Measurements from ENCODE around the gene CDK11B. TPM values are rescaled to one million over a fixed set of nuclear protein-coding genes. Genes with fewer than 3 reads are reported as not detected.
"Not testable (repeated sequence)": the region's sequence is repeated elsewhere in the genome, so short reads cannot be mapped to it uniquely, and the experiment has no call there.

Gene CDK11B
- total and polyA plus RNA-seq, 5 donors, result 18.8 to 27.0 (median 19.9) TPM

GRCh38 chr1:1599935-1600860 is 58.6 kb downstream of the CDK11B start, which contains the start of gene FNDC10:
TSS of gene FNDC10 (minus strand) at chr1:1600135. CDS start at chr1:1600015, 120 bp downstream.
- no peaks in the 10 kb centered on the region for H3K4me1 ChIP-seq (ENCODE audit: control insufficient read depth, insufficient read depth, low read length)
- peak within 1 kb of the TSS; percentile 52 for H3K4me3 ChIP-seq (ENCODE audit: low read length)
- no peaks in the 10 kb centered on the region for H3K27me3 ChIP-seq (ENCODE audit: control insufficient read depth, insufficient read depth)
- 3% methylated on average over 125 of the region's 125 CpGs for WGBS
- H3K9me3 ChIP-seq (ENCODE audit: control insufficient read depth, low read length), result no peaks in the 10 kb centered on the region
- intact Hi-C loops (cut with DNase I), result no loop called here
- DNase-seq (no peak), ATAC-seq (no peak)
- no peak within 1 kb of the TSS for H3K27ac ChIP-seq (ENCODE audit: low read length)

DNA sequence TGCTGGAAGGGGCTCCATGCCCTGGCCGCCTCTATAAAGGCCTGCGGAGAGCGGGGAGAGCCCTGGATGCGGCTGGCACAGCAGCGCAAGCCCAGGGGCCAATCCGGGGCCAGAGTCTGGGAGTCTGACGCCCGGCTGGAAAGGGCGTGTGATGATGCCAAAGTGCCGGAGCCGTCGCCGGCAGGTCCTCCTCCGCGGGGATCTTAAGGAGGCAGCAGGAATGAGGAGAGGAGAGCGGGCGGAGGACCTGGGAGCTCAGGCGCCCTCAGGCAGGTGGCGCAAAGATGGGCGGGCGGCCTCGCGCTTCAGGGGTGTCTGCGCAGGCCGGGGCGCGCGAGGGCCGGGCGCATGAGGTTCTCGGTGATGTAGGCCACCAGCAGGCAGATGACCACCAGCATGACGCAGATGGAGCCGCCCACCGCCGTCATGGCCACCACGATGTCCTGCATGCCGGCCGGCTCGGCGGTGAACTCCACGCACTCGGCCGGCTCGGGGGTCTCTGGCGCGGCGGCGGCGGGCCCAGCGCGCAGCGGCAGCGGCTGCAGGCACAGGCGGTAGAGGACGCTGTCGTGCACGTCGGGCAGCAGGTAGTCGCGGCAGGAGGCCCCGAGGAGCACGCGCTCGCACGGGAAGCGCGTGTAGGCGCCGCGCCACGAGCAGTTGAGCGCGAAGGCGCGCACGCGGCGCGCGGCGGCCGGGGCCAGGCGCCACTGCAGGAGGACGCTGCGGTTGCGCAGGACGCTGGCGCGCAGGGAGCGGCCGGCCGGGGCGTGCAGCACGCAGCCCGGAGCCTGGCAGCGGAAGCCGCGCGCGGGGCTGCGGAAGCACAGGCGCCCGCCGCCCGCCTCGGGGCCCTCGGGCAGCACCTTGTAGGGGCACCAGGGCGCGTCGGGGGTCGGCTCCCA is 59.5 kb downstream of the CDK11B start:
- intact Hi-C loops (cut with DNase I), result no loop called here
- no peaks in the 10 kb centered on the region for H3K9me3 ChIP-seq (ENCODE audit: control insufficient read depth, low read length)
- H3K27ac ChIP-seq (ENCODE audit: low read length), result no peak overlapping the region
- DNase-seq, result no peak
- H3K27me3 ChIP-seq (ENCODE audit: control insufficient read depth, insufficient read depth), result no peaks in the 10 kb centered on the region
- H3K4me3 ChIP-seq (ENCODE audit: low read length), result peak overlapping the region; percentile 52
- no peaks in the 10 kb centered on the region for H3K4me1 ChIP-seq (ENCODE audit: control insufficient read depth, insufficient read depth, low read length)
- no peak for ATAC-seq
- 9% methylated on average over 111 of the region's 111 CpGs for WGBS

GRCh38 chr1:1598720-1599029 is 60.1 kb downstream of the CDK11B start:
- H3K27ac ChIP-seq (ENCODE audit: low read length), result no peak overlapping the region
- no peaks in the 10 kb centered on the region for H3K27me3 ChIP-seq (ENCODE audit: control insufficient read depth, insufficient read depth)
- ATAC-seq (no peak), DNase-seq (no peak)
- no peaks in the 10 kb centered on the region for H3K9me3 ChIP-seq (ENCODE audit: control insufficient read depth, low read length)
- H3K4me1 ChIP-seq (ENCODE audit: control insufficient read depth, insufficient read depth, low read length), result no peaks in the 10 kb centered on the region
- 85% methylated on average over 13 of the region's 13 CpGs for WGBS
- no peak overlapping the region for H3K4me3 ChIP-seq (ENCODE audit: low read length)
- intact Hi-C loops (cut with DNase I), result no loop called here

- H3K4me3 ChIP-seq (ENCODE audit: low read length), result no peak overlapping the region
- H3K27me3 ChIP-seq (ENCODE audit: control insufficient read depth, insufficient read depth), result no peaks in the 10 kb centered on the region
- no peak for ATAC-seq
- no peaks in the 10 kb centered on the region for H3K9me3 ChIP-seq (ENCODE audit: control insufficient read depth, low read length)
- DNase-seq, result no peak
- 89% methylated on average over 28 of the region's 28 CpGs for WGBS
- intact Hi-C loops (cut with DNase I), result no loop called here
- H3K4me1 ChIP-seq (ENCODE audit: control insufficient read depth, insufficient read depth, low read length), result no peaks in the 10 kb centered on the region
- H3K27ac ChIP-seq (ENCODE audit: low read length), result no peak overlapping the region
These were observed 60.6 kb downstream of the CDK11B start for GRCh38 chr1:1598051-1598719.

DNA sequence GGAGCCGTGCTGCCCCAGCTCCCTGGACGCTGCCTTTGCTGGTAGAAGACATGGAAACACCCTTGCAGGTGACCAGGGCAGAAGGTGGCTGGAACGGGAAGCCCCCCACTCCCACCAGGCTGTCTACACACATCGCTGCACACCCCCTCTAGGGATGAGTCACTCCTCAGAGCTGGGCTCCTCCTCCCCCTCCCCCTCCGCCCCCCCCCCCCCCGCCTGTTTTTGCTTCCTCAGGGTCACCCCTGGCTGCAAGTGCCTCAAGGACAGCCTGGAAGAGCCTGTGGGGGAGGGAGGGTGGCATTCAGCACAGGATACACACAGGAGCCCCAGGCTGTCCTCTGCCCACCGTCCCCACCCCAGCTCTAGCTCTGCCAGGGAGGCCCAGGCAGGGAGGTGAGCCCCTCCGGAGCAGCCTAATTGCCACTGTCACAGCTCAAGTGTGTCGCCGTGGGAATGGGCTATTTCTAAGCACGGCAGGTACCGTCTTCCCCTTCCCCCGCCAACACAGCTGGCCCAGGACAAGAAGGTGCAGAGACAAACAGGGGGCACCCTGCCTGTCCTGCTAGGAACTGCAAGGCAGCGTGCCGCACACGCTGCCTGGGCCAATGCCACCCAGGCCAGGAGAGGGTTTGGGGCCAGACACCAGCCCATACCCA is 61.4 kb downstream of the CDK11B start:
- 16% methylated on average over 15 of the region's 16 CpGs for WGBS
- no peaks in the 10 kb centered on the region for H3K4me1 ChIP-seq (ENCODE audit: control insufficient read depth, insufficient read depth, low read length)
- intact Hi-C loops (cut with DNase I), result no loop called here
- no peaks in the 10 kb centered on the region for H3K9me3 ChIP-seq (ENCODE audit: control insufficient read depth, low read length)
- no peak for DNase-seq
- no peaks in the 10 kb centered on the region for H3K27me3 ChIP-seq (ENCODE audit: control insufficient read depth, insufficient read depth)
- H3K27ac ChIP-seq (ENCODE audit: low read length), result no peak overlapping the region
- no peak overlapping the region for H3K4me3 ChIP-seq (ENCODE audit: low read length)
- ATAC-seq, result peak in 1 of 2 donors; percentile 20

- no peaks in the 10 kb centered on the region for H3K27me3 ChIP-seq (ENCODE audit: control insufficient read depth, insufficient read depth)
These were observed 62.1 kb downstream of the CDK11B start for GRCh38 chr1:1596493-1597274.

DNA sequence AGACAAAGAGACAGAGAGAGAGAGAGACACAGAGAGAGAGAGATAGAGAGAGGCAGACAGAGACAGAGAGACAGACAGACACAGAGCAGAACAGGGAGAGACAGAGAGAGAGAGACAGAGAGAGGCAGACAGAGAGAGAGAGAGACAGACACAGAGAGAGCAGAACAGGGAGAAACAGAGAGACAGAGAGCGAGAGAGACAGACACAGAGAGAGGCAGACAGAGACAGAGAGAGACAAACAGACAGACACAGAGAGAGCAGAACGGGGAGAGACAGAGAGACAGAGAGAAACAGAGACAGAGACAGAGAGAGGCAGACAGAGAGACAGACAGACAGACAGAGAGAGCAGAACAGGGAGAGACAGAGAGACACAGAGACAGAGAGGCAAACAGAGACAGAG is 63.5 kb downstream of the CDK11B start:
- ATAC-seq; H3K27me3 ChIP-seq (ENCODE audit: control insufficient read depth, insufficient read depth); H3K4me3 ChIP-seq (ENCODE audit: low read length); H3K9me3 ChIP-seq (ENCODE audit: control insufficient read depth, low read length); intact Hi-C loops (cut with DNase I); DNase-seq; H3K27ac ChIP-seq (ENCODE audit: low read length); H3K4me1 ChIP-seq (ENCODE audit: control insufficient read depth, insufficient read depth, low read length): not testable (repeated sequence)
- 88% methylated on average over 2 of the region's 2 CpGs for WGBS

More at GRCh38 chr1:1596493-1597274, 62.1 kb downstream of the CDK11B start:
- Histone ChIP-seq H3K27ac (ENCODE audit: low read length) (no peak overlapping the region), H3K9me3 (ENCODE audit: control insufficient read depth, low read length) (no peaks in the 10 kb centered on the region), H3K4me3 (ENCODE audit: low read length) (no peak overlapping the region), H3K4me1 (ENCODE audit: control insufficient read depth, insufficient read depth, low read length) (no peaks in the 10 kb centered on the region)
- ATAC-seq (peak in 1 of 2 donors; percentile 20), DNase-seq (no peak)
- 26% methylated on average over 12 of the region's 12 CpGs for WGBS
- intact Hi-C loops (cut with DNase I), result no loop called here

DNA sequence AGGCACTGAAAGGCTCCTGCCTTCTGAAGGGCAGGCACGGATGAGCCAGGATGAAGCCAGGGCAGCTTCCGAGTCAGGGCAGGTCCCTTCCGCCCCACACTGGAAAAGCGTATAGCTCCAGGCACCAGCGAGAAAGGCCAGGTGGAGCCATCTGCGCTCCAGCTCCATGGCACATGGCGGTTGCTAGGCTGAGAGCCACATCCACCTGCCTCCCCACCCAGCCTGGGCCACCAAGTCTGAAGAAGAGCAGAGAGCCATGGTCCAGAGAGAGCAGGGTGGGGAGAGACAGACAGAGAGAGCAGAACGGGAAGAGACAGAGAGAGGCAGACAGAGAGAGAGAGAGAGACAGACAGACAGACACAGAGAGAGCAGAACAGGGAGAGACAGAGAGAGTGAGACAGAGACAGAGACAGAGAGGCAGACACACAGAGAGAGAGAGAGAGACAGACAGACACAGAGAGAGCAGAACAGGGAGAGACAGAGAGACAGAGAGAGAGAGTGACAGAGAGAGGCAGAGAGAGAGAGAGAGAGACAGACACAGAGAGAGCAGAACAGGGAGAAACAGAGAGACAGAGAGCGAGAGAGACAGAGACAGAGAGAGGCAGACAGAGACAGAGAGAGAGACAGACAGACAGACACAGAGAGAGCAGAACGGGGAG is 64.1 kb downstream of the CDK11B start:
- Histone ChIP-seq H3K9me3 (ENCODE audit: control insufficient read depth, low read length) (no peaks in the 10 kb centered on the region), H3K4me1 (ENCODE audit: control insufficient read depth, insufficient read depth, low read length) (no peaks in the 10 kb centered on the region), H3K4me3 (ENCODE audit: low read length) (no peak overlapping the region), H3K27me3 (ENCODE audit: control insufficient read depth, insufficient read depth) (no peaks in the 10 kb centered on the region), H3K27ac (ENCODE audit: low read length) (no peak overlapping the region)
- 63% methylated on average over 10 of the region's 10 CpGs for WGBS
- ATAC-seq, result no peak
- intact Hi-C loops (cut with DNase I), result no loop called here
- no peak for DNase-seq

DNA sequence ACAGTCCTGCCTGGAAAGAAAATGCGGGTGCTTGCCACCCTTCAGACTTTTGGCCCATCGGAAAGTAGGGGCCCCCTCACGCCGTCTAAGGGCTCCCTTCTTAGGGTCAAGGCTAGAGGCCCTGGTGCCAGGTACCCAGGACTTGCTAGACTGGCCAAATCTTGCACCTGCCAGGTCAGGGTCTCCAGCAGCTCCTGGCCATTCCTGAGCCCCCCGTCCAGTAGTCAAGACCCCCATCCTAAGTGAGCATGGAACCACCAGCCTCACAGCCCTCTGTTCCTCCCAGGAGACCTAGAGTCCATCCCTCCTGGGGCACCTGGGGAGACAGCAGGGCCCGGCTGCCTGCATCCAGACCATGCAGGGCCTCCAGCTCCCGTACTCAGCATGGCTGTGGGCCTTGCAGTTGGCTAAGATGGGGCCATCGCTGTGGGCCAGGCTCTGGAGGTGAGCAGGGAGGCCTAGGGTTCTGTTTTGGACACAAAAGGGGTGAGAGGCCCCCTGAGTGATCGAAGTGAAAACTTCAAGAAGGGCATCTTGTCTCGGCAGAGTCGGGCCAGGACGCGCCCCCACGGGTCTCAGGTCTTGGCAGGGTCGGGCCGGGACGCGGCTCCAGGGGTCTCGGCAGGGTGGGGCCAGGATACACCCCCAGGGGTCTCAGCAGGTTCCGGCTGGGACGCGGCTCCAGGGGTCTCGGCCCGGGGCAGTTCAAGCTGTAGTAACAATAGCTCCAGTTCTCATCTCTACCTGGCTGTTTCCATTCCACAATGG is 64.8 kb downstream of the CDK11B start:
- ATAC-seq (peak in 1 of 2 donors; percentile 10), DNase-seq (peak in 1 of 3 donors; percentile 8)
- Histone ChIP-seq H3K9me3 (ENCODE audit: control insufficient read depth, low read length) (no peaks in the 10 kb centered on the region), H3K4me1 (ENCODE audit: control insufficient read depth, insufficient read depth, low read length) (no peaks in the 10 kb centered on the region), H3K27ac (ENCODE audit: low read length) (no peak overlapping the region), H3K4me3 (ENCODE audit: low read length) (no peak overlapping the region), H3K27me3 (ENCODE audit: control insufficient read depth, insufficient read depth) (no peaks in the 10 kb centered on the region)
- intact Hi-C loops (cut with DNase I), result no loop called here
- 83% methylated on average over 24 of the region's 24 CpGs for WGBS

Data from right cardiac atrium (tissue), 5 donors.